PC-3 (cell line): ENCODE data around the gene CYP39A1. TPM values are rescaled to one million over a fixed set of nuclear protein-coding genes. Genes with fewer than 3 reads are reported as not detected.

Source experiments
- ATAC-seq: fragments of 200-7000 bp; cut with Tn5 transposase; 2 replicates; pipeline ENCODE4 v1.9.1; 2020; ENCODE audit warnings: mild to moderate bottlenecking, moderate library complexity
- BruUV-seq: library from RNA; stranded (reverse); fragments of 400-500 nt; replicated peaks from 2 replicates; lab custom pipeline; 2021; lab: Mats Ljungman, UMichigan
- CTCF ChIA-PET: fragments of 300-600 bp; sonication (Branson Sonifier 250); formaldehyde crosslinking; loops from one replicate; lab custom pipeline; 2022; ENCODE audit warnings: antibody characterized with exemption; lab: Charles Lee
- POLR2A ChIA-PET: fragments of 300-600 bp; sonication (Branson Sonifier 250); formaldehyde crosslinking; loops from one replicate; lab custom pipeline; 2022; ENCODE audit warnings: antibody characterized with exemption; ENCODE audit not compliant: unreplicated experiment; lab: Charles Lee
- DNase-seq: peaks from one replicate; pipeline ENCODE4 v3.0.0-alpha.2; 2015
- H2AFZ ChIP-seq: fragments of 300-600 bp; sonication (generic); 2 replicates; pipeline ENCODE4 v1.6.0; 2016; ENCODE audit warnings: antibody characterized with exemption, low read length
- H3F3A ChIP-seq: fragments of 300-600 bp; sonication (generic); one replicate; pipeline ENCODE4 v1.6.0; 2017; ENCODE audit warnings: antibody characterized with exemption, low read length, control low read depth, mild to moderate bottlenecking; ENCODE audit not compliant: unreplicated experiment
- H3K27ac ChIP-seq: fragments of 300-600 bp; sonication (generic); 2 replicates; pipeline ENCODE4 v1.5.1; 2016; ENCODE audit warnings: mild to moderate bottlenecking, low read length
- H3K27me3 ChIP-seq: fragments of 300-600 bp; sonication (generic); 2 replicates; pipeline ENCODE4 v1.6.1; 2016; ENCODE audit warnings: low read length, mixed read lengths
- H3K36me3 ChIP-seq: fragments of 300-600 bp; sonication (generic); 2 replicates; pipeline ENCODE4 v1.6.1; 2016; ENCODE audit warnings: low read depth, mixed run types, low read length, mixed read lengths
- H3K4me1 ChIP-seq: fragments of 300-600 bp; sonication (generic); 2 replicates; pipeline ENCODE4 v1.5.1; 2016; ENCODE audit warnings: low read length; ENCODE audit not compliant: insufficient read depth
- H3K4me2 ChIP-seq: fragments of 300-600 bp; sonication (generic); 2 replicates; pipeline ENCODE4 v1.6.0; 2016; ENCODE audit warnings: low read length
- H3K4me3 ChIP-seq: fragments of 300-600 bp; sonication (generic); 2 replicates; pipeline ENCODE4 v1.5.1; 2016; ENCODE audit warnings: mild to moderate bottlenecking, low read length, mixed read lengths
- H3K79me2 ChIP-seq: fragments of 300-600 bp; sonication (generic); 2 replicates; pipeline ENCODE4 v1.6.1; 2017; ENCODE audit warnings: low read length, mixed read lengths
- H3K9ac ChIP-seq: fragments of 300-600 bp; sonication (generic); 2 replicates; pipeline ENCODE4 v1.6.0; 2016; ENCODE audit warnings: mild to moderate bottlenecking, low read length
- H3K9me2 ChIP-seq: fragments of 300-600 bp; sonication (generic); replicated peaks from 2 replicates; pipeline ENCODE4 v1.6.1; 2016; ENCODE audit warnings: mixed run types, low read length, mixed read lengths
- H3K9me3 ChIP-seq: fragments of 300-600 bp; sonication (generic); 2 replicates; pipeline ENCODE4 v1.6.1; 2016; ENCODE audit warnings: low read length, mixed read lengths
- H4K20me1 ChIP-seq: fragments of 300-600 bp; sonication (generic); 2 replicates; pipeline ENCODE4 v1.6.1; 2016; ENCODE audit warnings: low read length, mixed read lengths
- EZH2 ChIP-seq: fragments of 300-600 bp; sonication (generic); IDR thresholded peaks from one replicate; pipeline ENCODE4 v1.6.1; 2017; ENCODE audit warnings: antibody characterized with exemption, mild to moderate bottlenecking, low read length; ENCODE audit not compliant: unreplicated experiment
- EZH2phosphoT487 ChIP-seq: fragments of 300-600 bp; sonication (generic); IDR thresholded peaks from 2 replicates; pipeline ENCODE4 v1.6.1; 2018; ENCODE audit warnings: mild to moderate bottlenecking, antibody characterized with exemption, low read length, borderline replicate concordance
- intact Hi-C: fragments of 100-400 bp; cut with micrococcal nuclease; formaldehyde crosslinking; loops from 2 replicates; pipeline ENCODE4 v1.9.0; 2023
- total RNA-seq: library from RNA; depleted of rRNA; stranded (reverse); fragments of >200 nt; gene quantifications from 2 replicates; pipeline ENCODE4 v1.2.3, GENCODE V29; 2014
- TF ChIP-seq, protein P1 (sequence below): fragments of 300-600 bp; sonication (generic); conservative IDR thresholded peaks from 2 replicates; pipeline ENCODE4 v1.5.1; 2017; ENCODE audit warnings: antibody characterized with exemption, low read depth, mild to moderate bottlenecking, low read length

The CYP39A1 gene
- total RNA-seq, 1 experiment from 2014 or later = 0.66 TPM

DNA sequence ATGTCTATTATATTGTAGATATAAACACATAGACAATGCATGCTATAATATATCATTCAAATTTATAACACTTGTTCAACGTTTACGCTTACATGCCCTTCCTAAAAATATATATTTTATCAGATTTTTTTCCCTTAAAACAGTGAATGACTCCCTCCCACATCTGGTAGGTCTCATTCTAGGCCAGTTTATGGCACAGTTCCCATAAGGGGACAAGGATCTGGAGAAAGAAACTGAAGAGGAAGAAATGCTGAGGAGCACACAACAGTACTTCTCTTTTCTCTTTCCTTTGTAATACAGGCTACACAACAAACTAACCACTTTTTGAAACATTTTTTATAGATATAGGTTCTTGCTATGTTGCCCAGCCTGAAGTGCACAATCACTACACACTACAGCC is 112.8 kb downstream of the CYP39A1 start:
- Histone ChIP-seq H3K4me2 (no peak overlapping the region), H3K4me3 (no peak overlapping the region), H3K79me2 (no peaks in the 10 kb centered on the region), H3K9me3 (no peaks in the 10 kb centered on the region), H2AFZ (no peak overlapping the region), H4K20me1 (no peaks in the 10 kb centered on the region), H3K27ac (no peak overlapping the region), H3K9ac (no peak overlapping the region), H3K9me2 (no peaks in the 10 kb centered on the region), H3K36me3 (no peaks in the 10 kb centered on the region), H3F3A (no peaks in the 10 kb centered on the region), H3K4me1 (no peaks in the 10 kb centered on the region), H3K27me3 (peaks cover 37% of the 10 kb centered on the region)
- no peak for TF ChIP-seq EZH2
- TF ChIP-seq EZH2phosphoT487 = no peak
- CTCF ChIA-PET = interaction anchor here (0.6 kb wide), 1 partner anchor 451 kb away, joined by 10 read pairs; no protein-coding TSS in a partner anchor
- BruUV-seq = no TSS peak
- intact Hi-C loops = no loop called here
- POLR2A ChIA-PET = no interaction called here
- DNase-seq (no peak), ATAC-seq (no peak)

DNA sequence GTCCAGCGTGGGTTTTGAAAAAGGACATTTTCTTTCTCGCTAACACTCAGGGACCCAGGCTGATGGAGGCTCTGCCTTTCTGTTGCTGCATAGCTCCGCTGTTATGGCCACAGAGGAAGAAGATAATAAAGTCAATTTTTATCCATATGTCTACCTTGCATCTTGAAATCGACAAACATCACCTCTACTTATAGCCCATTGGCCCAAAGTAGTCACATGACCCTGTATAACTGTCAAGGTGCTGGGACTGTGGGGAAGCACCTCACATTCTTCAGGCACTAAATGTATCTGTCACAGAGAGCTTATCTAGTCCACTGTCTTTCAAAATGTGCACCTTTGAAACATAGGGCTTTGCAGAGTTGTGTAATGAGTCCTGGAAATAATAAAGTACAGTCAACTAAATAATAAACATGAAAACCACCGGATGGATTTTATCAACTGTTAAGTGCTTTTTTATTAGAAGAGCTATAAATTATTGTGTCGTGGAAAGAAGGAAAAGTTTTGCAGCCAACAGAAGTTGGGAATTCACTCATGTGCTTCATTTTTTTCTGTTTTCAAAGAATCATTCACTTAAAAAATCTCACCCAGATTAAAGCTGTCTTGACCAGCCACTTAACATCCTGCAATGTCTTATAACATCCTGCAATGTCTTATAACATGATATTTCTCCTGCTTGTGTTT is 113.7 kb downstream of the CYP39A1 start:
- no peak overlapping the region for H3K4me3 ChIP-seq
- TF ChIP-seq EZH2phosphoT487 (no peak), EZH2 (no peak)
- TF ChIP-seq, protein P1, sequence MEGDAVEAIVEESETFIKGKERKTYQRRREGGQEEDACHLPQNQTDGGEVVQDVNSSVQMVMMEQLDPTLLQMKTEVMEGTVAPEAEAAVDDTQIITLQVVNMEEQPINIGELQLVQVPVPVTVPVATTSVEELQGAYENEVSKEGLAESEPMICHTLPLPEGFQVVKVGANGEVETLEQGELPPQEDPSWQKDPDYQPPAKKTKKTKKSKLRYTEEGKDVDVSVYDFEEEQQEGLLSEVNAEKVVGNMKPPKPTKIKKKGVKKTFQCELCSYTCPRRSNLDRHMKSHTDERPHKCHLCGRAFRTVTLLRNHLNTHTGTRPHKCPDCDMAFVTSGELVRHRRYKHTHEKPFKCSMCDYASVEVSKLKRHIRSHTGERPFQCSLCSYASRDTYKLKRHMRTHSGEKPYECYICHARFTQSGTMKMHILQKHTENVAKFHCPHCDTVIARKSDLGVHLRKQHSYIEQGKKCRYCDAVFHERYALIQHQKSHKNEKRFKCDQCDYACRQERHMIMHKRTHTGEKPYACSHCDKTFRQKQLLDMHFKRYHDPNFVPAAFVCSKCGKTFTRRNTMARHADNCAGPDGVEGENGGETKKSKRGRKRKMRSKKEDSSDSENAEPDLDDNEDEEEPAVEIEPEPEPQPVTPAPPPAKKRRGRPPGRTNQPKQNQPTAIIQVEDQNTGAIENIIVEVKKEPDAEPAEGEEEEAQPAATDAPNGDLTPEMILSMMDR = no peak
- no TSS peak for BruUV-seq

DNA sequence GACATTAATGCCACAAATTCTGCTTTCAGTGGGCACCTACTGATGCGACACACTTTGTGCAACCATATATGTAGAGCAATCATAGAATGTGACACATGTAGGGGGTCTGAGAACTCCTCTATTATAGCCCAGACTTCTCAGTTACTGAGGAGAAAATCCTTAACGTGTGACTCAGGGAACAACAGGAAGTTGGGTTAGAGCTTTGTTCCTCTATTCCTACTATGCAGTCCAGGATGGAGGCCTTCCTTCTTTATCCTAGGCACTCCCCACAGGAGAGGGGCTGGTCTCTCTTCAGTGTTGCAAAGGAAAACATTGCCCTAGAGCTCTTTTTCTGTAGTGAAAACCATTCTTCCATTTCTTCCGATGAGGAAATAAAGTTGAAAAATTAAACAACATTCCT is 121.7 kb downstream of the CYP39A1 start:
- intact Hi-C loops = no loop called here
- Histone ChIP-seq H3K27ac (no peak overlapping the region), H3K4me2 (no peak overlapping the region), H3K9me2 (no peaks in the 10 kb centered on the region), H3K79me2 (no peaks in the 10 kb centered on the region), H3F3A (no peaks in the 10 kb centered on the region), H3K4me3 (no peak overlapping the region), H3K36me3 (no peaks in the 10 kb centered on the region), H2AFZ (no peak overlapping the region), H3K9me3 (no peaks in the 10 kb centered on the region), H3K4me1 (no peaks in the 10 kb centered on the region), H3K9ac (no peak overlapping the region), H4K20me1 (no peaks in the 10 kb centered on the region), H3K27me3 (peaks cover 47% of the 10 kb centered on the region)
- BruUV-seq = no TSS peak
- ATAC-seq = no peak
- no peak for TF ChIP-seq EZH2phosphoT487
- no peak for TF ChIP-seq EZH2
- TF ChIP-seq, protein P1 = no peak
- DNase-seq = no peak
- ChIA-PET POLR2A (no interaction called here), CTCF (no interaction called here)

More for the DNA sequence above, 113.7 kb downstream of the CYP39A1 start:
- Histone ChIP-seq H3K4me2 (no peak overlapping the region), H2AFZ (no peak overlapping the region), H3K9me2 (no peaks in the 10 kb centered on the region), H3K4me1 (no peaks in the 10 kb centered on the region), H3K79me2 (no peaks in the 10 kb centered on the region), H3K9ac (no peak overlapping the region), H4K20me1 (no peaks in the 10 kb centered on the region), H3K36me3 (no peaks in the 10 kb centered on the region), H3K27ac (no peak overlapping the region), H3K27me3 (peaks cover 37% of the 10 kb centered on the region), H3F3A (no peaks in the 10 kb centered on the region), H3K9me3 (no peaks in the 10 kb centered on the region)
- DNase-seq (no peak), ATAC-seq (no peak)
- ChIA-PET CTCF (interaction anchor here (0.6 kb wide), 1 partner anchor 452 kb away, joined by 10 read pairs; no protein-coding TSS in a partner anchor), POLR2A (interaction anchor here (0.6 kb wide), 1 partner anchor 49 kb away, joined by 3 read pairs; no protein-coding TSS in a partner anchor)
- intact Hi-C loops = no loop called here
